ENCODE results near the gene PEX11A. TPM values are rescaled to one million over a fixed set of nuclear protein-coding genes. Genes with fewer than 3 reads are reported as not detected.

PEX11A gene
- total and polyA plus RNA-seq, 2 donors (not counting 1 experiment from before 2014, with no cell fraction given): 0.78 to 2.4 TPM

- Histone ChIP-seq H3K27ac (ENCODE audit: low read length in 2 of 2) (no peak overlapping the region), H3K36me3 (replicated peaks in 1 of 2; ENCODE audit: control extremely low read depth in 1 of 2, control insufficient read depth in 1 of 2, extremely low read depth in 1 of 2, insufficient read depth in 2 of 2, low read length in 1 of 2) (no peaks in the 10 kb centered on the region), H4K20me1 (ENCODE audit: control insufficient read depth, insufficient read depth, low read length, poor library complexity, severe bottlenecking) (no peaks in the 10 kb centered on the region), H3K4me1 (ENCODE audit: control insufficient read depth in 2 of 2, insufficient read depth in 2 of 2, low read length in 2 of 2) (no peaks in the 10 kb centered on the region), H3K9ac (ENCODE audit: low read length) (no peak overlapping the region), H3K79me2 (ENCODE audit: control insufficient read depth, insufficient read depth, low read length) (no peaks in the 10 kb centered on the region), H3K9me3 (ENCODE audit: control extremely low read depth in 1 of 3, control insufficient read depth in 2 of 3, insufficient read depth in 1 of 3, low read length in 2 of 3) (no peaks in the 10 kb centered on the region), H3K27me3 (replicated peaks in 1 of 4; ENCODE audit: control extremely low read depth in 1 of 4, control insufficient read depth in 3 of 4, insufficient read depth in 4 of 4, low read length in 3 of 4) (peaks cover 0 to 32% (median 11%) of the 10 kb centered on the region in 4 experiments), H3K4me3 (ENCODE audit: control extremely low read depth in 1 of 5, extremely low read depth in 1 of 5, insufficient read depth in 1 of 5, low read depth in 2 of 5, low read length in 4 of 5) (no peak overlapping the region), H2AFZ (ENCODE audit: insufficient read depth, low read depth, low read length, poor library complexity, severe bottlenecking) (no peak overlapping the region), H3K4me2 (replicated peaks; ENCODE audit: low read depth, low read length, poor library complexity, severe bottlenecking) (no peak overlapping the region)
- DNase-seq: no peak
- ATAC-seq (ENCODE audit: low read depth): no peak
- H3K27me3 Mint-ChIP-seq: peaks cover 51% of the 10 kb centered on the region
- H3K9me3 Mint-ChIP-seq (ENCODE audit: insufficient read depth): no peaks in the 10 kb centered on the region
- H3K4me1 Mint-ChIP-seq: no peaks in the 10 kb centered on the region
- intact Hi-C loops (cut with micrococcal nuclease): no loop called here
- TF ChIP-seq EZH2 (IDR thresholded peaks at IDR 0.05; ENCODE audit: borderline replicate concordance, insufficient read depth, low read depth, low read length, poor library complexity, severe bottlenecking) (no peak), CTCF (IDR thresholded peaks at IDR 0.05) (no peak)
- ChIA-PET CTCF (no interaction called here), POLR2A (no interaction called here)
- no peak overlapping the region for H3K4me3 Mint-ChIP-seq
- H3K27ac Mint-ChIP-seq: no peak overlapping the region
These were observed 13.9 kb upstream of the PEX11A start for GRCh38 chr15:89704411-89704810.

- POLR2A ChIA-PET: no interaction called here
- H3K9ac ChIP-seq (ENCODE audit: low read length): no peak overlapping the region
- peaks cover 3% of the 10 kb centered on the region for H3K9me3 Mint-ChIP-seq (ENCODE audit: insufficient read depth)
- no peak overlapping the region for H3K4me3 ChIP-seq (ENCODE audit: control extremely low read depth in 1 of 5, extremely low read depth in 1 of 5, insufficient read depth in 1 of 5, low read depth in 2 of 5, low read length in 4 of 5)
- peaks cover 12% of the 10 kb centered on the region for H3K27me3 Mint-ChIP-seq
- no peaks in the 10 kb centered on the region for H4K20me1 ChIP-seq (ENCODE audit: control insufficient read depth, insufficient read depth, low read length, poor library complexity, severe bottlenecking)
- H3K27me3 ChIP-seq (replicated peaks in 1 of 4; ENCODE audit: control extremely low read depth in 1 of 4, control insufficient read depth in 3 of 4, insufficient read depth in 4 of 4, low read length in 3 of 4): peaks cover 0 to 5% (median 2%) of the 10 kb centered on the region in 4 experiments
- no peaks in the 10 kb centered on the region for H3K79me2 ChIP-seq (ENCODE audit: control insufficient read depth, insufficient read depth, low read length)
- peaks cover 0 to 6% of the 10 kb centered on the region in 2 donors for H3K4me1 ChIP-seq (ENCODE audit: control insufficient read depth in 2 of 2, insufficient read depth in 2 of 2, low read length in 2 of 2)
- no peak overlapping the region for H2AFZ ChIP-seq (ENCODE audit: insufficient read depth, low read depth, low read length, poor library complexity, severe bottlenecking)
- H3K27ac Mint-ChIP-seq: no peak overlapping the region
- intact Hi-C loops (cut with micrococcal nuclease): loop anchor here (10.0 kb wide), 1 partner anchor 1240 kb away; the partner anchor contains the start of genes HDDC3 and UNC45A
- no peak for DNase-seq
- CTCF ChIA-PET: interaction anchor here (0.6 to 1.2 kb wide), 2 partner anchors 71 to 177 kb away, joined by 3 to 4 read pairs; no protein-coding TSS in a partner anchor
- peaks cover 0 to 3% (median 0%) of the 10 kb centered on the region in 3 donors for H3K9me3 ChIP-seq (ENCODE audit: control extremely low read depth in 1 of 3, control insufficient read depth in 2 of 3, insufficient read depth in 1 of 3, low read length in 2 of 3)
- no peak overlapping the region for H3K27ac ChIP-seq (ENCODE audit: low read length in 2 of 2)
- no CpG with 5 or more reads among the region's 1 CpG for WGBS (ENCODE audit: insufficient coverage)
- ATAC-seq (ENCODE audit: low read depth): no peak
- no peak overlapping the region for H3K4me3 Mint-ChIP-seq
- H3K4me1 Mint-ChIP-seq: peaks cover 10% of the 10 kb centered on the region
- H3K4me2 ChIP-seq (replicated peaks; ENCODE audit: low read depth, low read length, poor library complexity, severe bottlenecking): no peak overlapping the region
- no peaks in the 10 kb centered on the region for H3K36me3 ChIP-seq (replicated peaks in 1 of 2; ENCODE audit: control extremely low read depth in 1 of 2, control insufficient read depth in 1 of 2, extremely low read depth in 1 of 2, insufficient read depth in 2 of 2, low read length in 1 of 2)
- no peak for TF ChIP-seq CTCF (IDR thresholded peaks at IDR 0.05)
- no peak for TF ChIP-seq EZH2 (IDR thresholded peaks at IDR 0.05; ENCODE audit: borderline replicate concordance, insufficient read depth, low read depth, low read length, poor library complexity, severe bottlenecking)
These were observed 4.6 kb upstream of the PEX11A start for GRCh38 chr15:89695198-89695597.
